ENCODE results near the gene SENP7. TPM values are rescaled to one million over a fixed set of nuclear protein-coding genes. Genes with fewer than 3 reads are reported as not detected.
"Not testable (repeated sequence)": the region's sequence is repeated elsewhere in the genome, so short reads cannot be mapped to it uniquely, and the experiment has no call there.

Gene SENP7
- total RNA-seq, 2 experiments from 2014 or later = 15.8 to 18.4 TPM

DNA sequence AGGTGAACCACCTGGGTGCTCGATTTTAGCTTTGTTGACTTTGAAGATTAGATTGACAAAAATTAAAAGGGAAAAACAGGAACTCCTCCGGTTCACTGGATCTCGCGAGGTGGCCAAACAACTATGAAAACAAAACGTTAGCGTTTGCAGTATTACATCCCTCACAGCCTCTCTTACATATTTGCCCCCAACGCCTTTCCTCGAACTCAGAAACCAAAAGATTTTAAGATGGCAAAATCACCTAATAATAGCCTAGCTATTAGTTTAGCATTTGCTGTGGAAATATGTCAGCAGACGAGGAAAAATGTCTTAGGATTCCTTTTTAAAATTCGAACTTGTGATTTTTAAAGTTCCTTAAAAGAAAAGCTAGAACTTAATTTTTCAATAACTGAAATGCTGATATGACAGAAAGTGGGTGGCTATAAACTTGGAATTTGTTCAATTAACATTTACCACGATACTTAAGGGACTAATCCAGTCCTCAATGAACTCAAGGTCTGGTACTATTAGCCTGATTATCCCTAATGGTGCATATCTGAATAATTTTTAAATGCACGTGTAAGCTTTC, 491 bp upstream of the SENP7 start:
- intact Hi-C loops (cut with micrococcal nuclease) = loop anchor here (1.0 kb wide), 1 partner anchor 48 kb away; the partner anchor contains the start of gene TRMT10C
- H3K4me3 Mint-ChIP-seq = peak overlapping the region; percentile 99
- peaks cover 5% of the 10 kb centered on the region for H3K36me3 Mint-ChIP-seq
- DNase-seq = no peak
- peaks cover 48% of the 10 kb centered on the region for H3K4me1 Mint-ChIP-seq (ENCODE audit: low read depth)
- H3K27ac Mint-ChIP-seq = peak overlapping the region; percentile 99
- ChIA-PET POLR2A (interaction anchor here (0.6 to 2.3 kb wide), 4 partner anchors 9 to 61 kb away, joined by 3 to 11 read pairs (median 6); partner anchors contain the start of genes PCNP and TRMT10C), CTCF (interaction anchor here (1.1 to 1.8 kb wide), 3 partner anchors 54 to 61 kb away, joined by 3 to 4 read pairs (median 4); partner anchors contain the start of gene PCNP)
- no peaks in the 10 kb centered on the region for H3K9me3 Mint-ChIP-seq
- H3K27me3 Mint-ChIP-seq = no peaks in the 10 kb centered on the region

GRCh38 chr3:101512396-101512645, 691 bp downstream of the SENP7 start:
- H3K4me3 Mint-ChIP-seq = peak overlapping the region; percentile 99

DNA sequence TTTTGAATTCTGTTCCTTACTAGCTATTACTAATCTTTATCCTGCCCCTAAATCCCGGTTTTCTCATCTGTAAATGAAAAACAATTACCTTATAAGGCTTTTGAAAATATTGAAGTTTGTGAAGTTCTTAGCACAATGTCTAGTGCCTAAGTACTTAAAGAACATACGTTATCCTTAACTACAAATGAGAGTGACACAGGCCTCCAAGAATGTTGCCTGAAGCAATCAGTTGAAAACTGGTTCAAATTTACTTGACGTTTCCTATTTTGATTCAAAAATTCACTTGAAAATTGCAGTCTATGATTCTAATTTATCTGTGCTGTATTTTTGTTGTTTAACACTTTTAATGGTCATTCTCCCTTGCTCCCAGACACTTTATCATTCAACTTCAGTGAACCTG, 3.2 kb downstream of the SENP7 start:
- Mint-ChIP-seq H3K4me1 (ENCODE audit: low read depth) (peaks cover 52% of the 10 kb centered on the region), H3K4me3 (no peak overlapping the region), H3K36me3 (peaks cover 8% of the 10 kb centered on the region), H3K27ac (no peak overlapping the region), H3K27me3 (no peaks in the 10 kb centered on the region), H3K9me3 (no peaks in the 10 kb centered on the region)
- POLR2A ChIA-PET = interaction anchor here (1.4 kb wide), 1 partner anchor 9 kb away, joined by 4 read pairs; no protein-coding TSS in a partner anchor
- CTCF ChIA-PET = interaction anchor here (1.0 kb wide), 1 partner anchor 15 kb away, joined by 3 read pairs; no protein-coding TSS in a partner anchor
- intact Hi-C loops (cut with micrococcal nuclease) = no loop called here
- no peak for DNase-seq

More at GRCh38 chr3:101512396-101512645, 691 bp downstream of the SENP7 start:
- Mint-ChIP-seq H3K27ac (peak overlapping the region; percentile 99), H3K36me3 (peaks cover 8% of the 10 kb centered on the region), H3K27me3 (no peaks in the 10 kb centered on the region), H3K4me1 (ENCODE audit: low read depth) (peaks cover 43% of the 10 kb centered on the region), H3K9me3 (no peaks in the 10 kb centered on the region)
- ChIA-PET CTCF (interaction anchor here (1.1 to 1.4 kb wide), 2 partner anchors 55 to 62 kb away, joined by 3 to 4 read pairs; partner anchors contain the start of gene PCNP), POLR2A (interaction anchor here (1.2 to 2.3 kb wide), 3 partner anchors 10 to 62 kb away, joined by 3 to 11 read pairs (median 6); partner anchors contain the start of genes PCNP and TRMT10C)
- intact Hi-C loops (cut with micrococcal nuclease) = loop anchor here (1.0 kb wide), 1 partner anchor 61 kb away; no protein-coding TSS in a partner anchor
- no peak for DNase-seq

DNA sequence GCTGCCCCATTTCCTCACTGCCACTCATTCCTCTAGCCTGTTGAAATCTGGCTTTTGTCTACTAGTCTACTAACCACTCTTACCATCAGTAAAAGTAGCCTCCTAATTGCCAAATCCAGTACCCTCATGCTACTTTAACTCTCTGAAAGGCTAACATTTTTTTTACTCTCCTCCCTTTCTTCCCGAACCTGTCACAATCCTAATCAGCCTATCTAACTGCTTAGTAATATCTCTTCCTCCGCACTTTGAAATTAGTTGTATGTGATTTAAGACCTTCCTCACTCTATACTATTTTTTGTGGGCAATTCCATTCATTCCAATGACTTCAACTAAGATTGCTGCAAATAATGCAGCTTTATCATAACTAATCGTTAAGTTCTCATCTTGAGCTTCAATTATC, 3.7 kb downstream of the SENP7 start:
- H3K4me1 Mint-ChIP-seq (ENCODE audit: low read depth) = peaks cover 52% of the 10 kb centered on the region
- no peaks in the 10 kb centered on the region for H3K9me3 Mint-ChIP-seq
- ChIA-PET POLR2A (interaction anchor here (1.4 kb wide), 1 partner anchor 9 kb away, joined by 4 read pairs; no protein-coding TSS in a partner anchor), CTCF (interaction anchor here (1.0 kb wide), 1 partner anchor 15 kb away, joined by 3 read pairs; no protein-coding TSS in a partner anchor)
- H3K4me3 Mint-ChIP-seq = no peak overlapping the region
- DNase-seq = no peak
- no peaks in the 10 kb centered on the region for H3K27me3 Mint-ChIP-seq
- no peak overlapping the region for H3K27ac Mint-ChIP-seq
- intact Hi-C loops (cut with micrococcal nuclease) = no loop called here
- peaks cover 8% of the 10 kb centered on the region for H3K36me3 Mint-ChIP-seq

GRCh38 chr3:101501783-101502182, 11.2 kb downstream of the SENP7 start:
- Mint-ChIP-seq H3K27me3 (no peaks in the 10 kb centered on the region), H3K9me3 (no peaks in the 10 kb centered on the region), H3K36me3 (peaks cover 10% of the 10 kb centered on the region), H3K27ac (no peak overlapping the region), H3K4me3 (no peak overlapping the region), H3K4me1 (ENCODE audit: low read depth) (peaks cover 24% of the 10 kb centered on the region)
- no peak for DNase-seq
- intact Hi-C loops (cut with micrococcal nuclease) = no loop called here
- CTCF ChIA-PET = no interaction called here
- POLR2A ChIA-PET = no interaction called here

GRCh38 chr3:101500208-101500607, 12.8 kb downstream of the SENP7 start:
- intact Hi-C loops (cut with micrococcal nuclease) = no loop called here
- Mint-ChIP-seq H3K27me3 (no peaks in the 10 kb centered on the region), H3K27ac (no peak overlapping the region), H3K9me3 (no peaks in the 10 kb centered on the region), H3K4me1 (ENCODE audit: low read depth) (peaks cover 28% of the 10 kb centered on the region), H3K36me3 (peaks cover 15% of the 10 kb centered on the region), H3K4me3 (no peak overlapping the region)
- POLR2A ChIA-PET = no interaction called here
- CTCF ChIA-PET = no interaction called here
- DNase-seq = no peak

DNA sequence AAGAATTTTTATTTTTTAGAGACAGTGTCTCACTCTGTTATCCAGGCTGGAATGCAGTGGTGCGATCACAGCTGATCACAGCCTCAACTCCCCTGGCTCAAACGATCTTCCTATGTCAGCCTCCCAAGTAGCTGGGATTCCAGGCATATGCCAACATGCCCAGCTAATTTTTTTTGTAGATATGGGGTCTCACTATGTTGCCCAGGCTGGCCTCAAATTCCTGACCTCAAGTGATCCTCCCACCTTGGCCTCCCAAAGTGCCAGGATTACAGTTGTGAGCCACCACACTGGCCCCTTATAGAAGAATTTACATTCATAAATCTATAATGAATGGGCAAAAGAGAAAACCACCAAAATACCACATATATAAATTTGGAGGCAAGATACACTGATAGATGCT, 15.2 kb downstream of the SENP7 start:
- Mint-ChIP-seq H3K27ac (no peak overlapping the region), H3K27me3 (no peaks in the 10 kb centered on the region), H3K4me3 (no peak overlapping the region), H3K4me1 (ENCODE audit: low read depth) (peaks cover 37% of the 10 kb centered on the region), H3K9me3 (peaks cover 2% of the 10 kb centered on the region), H3K36me3 (peaks cover 15% of the 10 kb centered on the region)
- intact Hi-C loops (cut with micrococcal nuclease) = no loop called here
- no peak for DNase-seq
- POLR2A ChIA-PET = no interaction called here
- CTCF ChIA-PET = no interaction called here

- DNase-seq = no peak
- H3K4me1 Mint-ChIP-seq (ENCODE audit: low read depth) = peaks cover 29% of the 10 kb centered on the region
- H3K4me3 Mint-ChIP-seq = no peak overlapping the region
- ChIA-PET POLR2A (no interaction called here), CTCF (no interaction called here)
- H3K9me3 Mint-ChIP-seq = peaks cover 2% of the 10 kb centered on the region
- H3K27ac Mint-ChIP-seq = no peak overlapping the region
- no peaks in the 10 kb centered on the region for H3K27me3 Mint-ChIP-seq
- H3K36me3 Mint-ChIP-seq = peaks cover 20% of the 10 kb centered on the region
- intact Hi-C loops (cut with micrococcal nuclease) = no loop called here
Measured at GRCh38 chr3:101495552-101495951, 17.5 kb downstream of the SENP7 start.

DNA sequence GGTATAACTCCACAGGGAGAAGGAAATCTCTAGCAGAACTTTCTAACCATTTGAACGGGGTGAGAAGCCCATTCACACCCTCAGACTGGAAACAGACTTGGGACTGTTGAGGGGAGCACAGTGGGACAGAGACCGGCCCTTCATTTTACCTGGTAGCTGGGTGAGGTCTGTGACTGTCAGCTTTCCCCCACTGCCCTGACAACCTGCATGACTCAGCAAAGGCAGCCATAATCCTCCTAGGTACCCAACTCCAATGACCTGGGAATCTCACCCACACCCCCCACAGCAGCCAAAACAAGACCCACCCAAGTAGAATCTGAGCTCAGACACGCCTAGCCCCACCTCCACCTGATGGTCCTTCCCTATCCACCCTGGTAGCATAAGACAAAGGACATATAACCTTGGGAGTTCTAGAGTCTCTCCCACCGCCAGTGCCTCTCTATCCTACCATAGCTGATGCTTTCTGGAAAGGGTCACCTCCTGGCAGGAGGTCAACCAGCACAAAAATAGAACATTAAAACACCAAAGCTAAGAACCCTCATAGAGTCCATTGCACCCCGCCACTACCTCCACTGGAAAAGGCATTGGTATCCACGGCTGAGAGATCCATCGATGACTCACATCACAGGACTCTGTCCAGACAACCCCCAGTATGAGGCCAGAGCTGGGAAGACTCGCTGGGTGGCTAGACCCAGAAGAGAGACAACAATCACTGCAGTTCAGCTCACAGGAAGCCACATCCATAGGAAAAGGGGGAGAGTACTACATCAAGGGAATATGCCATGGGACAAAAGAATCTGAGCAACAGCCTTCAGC, 28.0 kb downstream of the SENP7 start:
- peak overlapping the region; percentile 4 for H3K27ac Mint-ChIP-seq

GRCh38 chr3:101478980-101479379, 34.0 kb downstream of the SENP7 start:
- H3K36me3 Mint-ChIP-seq = peaks cover 37% of the 10 kb centered on the region
- DNase-seq = no peak
- H3K9me3 Mint-ChIP-seq = peaks cover 3% of the 10 kb centered on the region
- H3K4me3 Mint-ChIP-seq = no peak overlapping the region
- ChIA-PET POLR2A (interaction anchor here (1.0 kb wide), 1 partner anchor 11 kb away, joined by 4 read pairs; no protein-coding TSS in a partner anchor), CTCF (no interaction called here)
- intact Hi-C loops (cut with micrococcal nuclease) = no loop called here
- peaks cover 33% of the 10 kb centered on the region for H3K4me1 Mint-ChIP-seq (ENCODE audit: low read depth)
- H3K27ac Mint-ChIP-seq = no peak overlapping the region
- H3K27me3 Mint-ChIP-seq = no peaks in the 10 kb centered on the region

More for the DNA sequence above, 28.0 kb downstream of the SENP7 start:
- no peak overlapping the region for H3K4me3 Mint-ChIP-seq
- CTCF ChIA-PET = interaction anchor here (1.0 kb wide), 1 partner anchor 89 kb away, joined by 3 read pairs; the partner anchor contains the start of gene PCNP
- H3K27me3 Mint-ChIP-seq = no peaks in the 10 kb centered on the region
- peaks cover 37% of the 10 kb centered on the region for H3K36me3 Mint-ChIP-seq
- DNase-seq = no peak
- intact Hi-C loops (cut with micrococcal nuclease) = no loop called here
- H3K9me3 Mint-ChIP-seq = no peaks in the 10 kb centered on the region
- POLR2A ChIA-PET = no interaction called here
- H3K4me1 Mint-ChIP-seq (ENCODE audit: low read depth) = peaks cover 58% of the 10 kb centered on the region

DNA sequence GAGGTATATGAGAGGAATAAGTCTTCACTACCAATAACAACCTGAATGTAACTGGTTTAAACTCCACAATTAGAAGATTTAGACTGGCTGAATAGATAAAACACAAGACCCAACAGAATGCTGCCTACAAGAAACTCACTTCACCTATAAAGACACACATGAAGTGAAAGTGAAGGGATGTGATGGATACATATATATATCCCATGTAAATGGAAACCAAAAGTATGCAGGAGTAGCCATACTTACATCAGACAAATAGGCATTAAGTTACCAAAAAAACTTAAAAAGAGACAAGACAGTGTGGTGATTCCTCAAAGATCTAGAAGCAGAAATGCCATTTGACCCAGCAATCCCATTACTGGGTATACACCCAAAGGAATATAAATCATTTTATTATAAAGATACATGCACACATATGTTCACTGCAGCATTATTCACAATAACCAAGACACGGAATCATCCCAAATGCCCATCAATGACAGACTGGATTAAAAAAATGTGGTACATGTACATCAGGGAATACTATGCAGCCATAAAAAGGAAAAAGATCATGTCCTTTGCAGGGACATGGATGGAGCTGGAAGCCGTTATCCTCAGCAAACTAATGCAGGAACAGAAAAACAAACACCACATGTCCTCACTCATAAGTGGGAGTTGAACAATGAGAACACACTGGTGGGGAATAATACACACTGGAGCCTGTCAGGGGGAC, 38.0 kb downstream of the SENP7 start:
- intact Hi-C loops (cut with micrococcal nuclease); POLR2A ChIA-PET; H3K4me3 Mint-ChIP-seq; DNase-seq; H3K27ac Mint-ChIP-seq; H3K27me3 Mint-ChIP-seq: not testable (repeated sequence)
- peaks cover 29% of the 10 kb centered on the region for H3K4me1 Mint-ChIP-seq (ENCODE audit: low read depth)
- CTCF ChIA-PET = interaction anchor here (0.6 kb wide), 1 partner anchor 259 kb away, joined by 3 read pairs; no protein-coding TSS in a partner anchor
- peaks cover 37% of the 10 kb centered on the region for H3K36me3 Mint-ChIP-seq
- peaks cover 12% of the 10 kb centered on the region for H3K9me3 Mint-ChIP-seq

DNA sequence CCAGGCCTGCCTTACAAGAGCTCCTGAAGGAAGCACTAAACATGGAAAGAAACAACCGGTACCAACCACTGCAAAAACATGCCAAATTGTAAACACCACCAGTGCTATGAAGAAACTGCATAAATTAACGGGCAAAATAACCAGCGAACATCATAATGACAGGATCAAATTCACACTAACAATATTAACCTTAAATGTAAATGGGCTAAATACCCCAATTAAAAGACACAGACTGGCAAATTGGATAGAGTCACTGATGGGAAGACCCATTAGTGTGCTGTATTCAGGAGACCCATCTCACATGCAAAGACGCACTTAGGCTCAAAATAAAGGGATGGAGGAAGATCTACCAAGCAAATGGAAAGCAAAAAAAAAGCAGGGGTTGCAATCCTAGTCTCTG, 44.3 kb downstream of the SENP7 start:
- peaks cover 21% of the 10 kb centered on the region for H3K9me3 Mint-ChIP-seq
- H3K27ac Mint-ChIP-seq, POLR2A ChIA-PET, H3K4me3 Mint-ChIP-seq, H3K27me3 Mint-ChIP-seq, CTCF ChIA-PET, DNase-seq: not testable (repeated sequence)
- peaks cover 56% of the 10 kb centered on the region for H3K4me1 Mint-ChIP-seq (ENCODE audit: low read depth)
- intact Hi-C loops (cut with micrococcal nuclease) = loop anchor here (5.0 kb wide), 3 partner anchors 74 to 104 kb away; partner anchors contain the start of gene PCNP
- peaks cover 19% of the 10 kb centered on the region for H3K36me3 Mint-ChIP-seq
